Sigmoid colon (tissue), 7 donors: Measurements from ENCODE around the gene ENTR1. TPM values are rescaled to one million over a fixed set of nuclear protein-coding genes. Genes with fewer than 3 reads are reported as not detected.
"Not testable (repeated sequence)": the region's sequence is repeated elsewhere in the genome, so short reads cannot be mapped to it uniquely, and the experiment has no call there.

Experiments
- DNase-seq: peaks from one replicate; pipeline ENCODE4 v3.0.0-alpha.2; 2019
- H3K27ac ChIP-seq, 4 donors: fragments of 200-600 bp; sonication (generic); one replicate each; pipeline ENCODE4 v1.5.1; 2016 to 2019; ENCODE audit warnings: mild to moderate bottlenecking in 1 of 4
- H3K27me3 ChIP-seq, 3 donors: fragments of 200-600 bp; sonication (generic); one replicate each; pipeline ENCODE4 v1.5.1; 2019; ENCODE audit warnings: mild to moderate bottlenecking in 1 of 3
- H3K36me3 ChIP-seq, 4 donors: fragments of 200-600 bp; sonication (generic); one replicate each; pipeline ENCODE4 v1.5.1; 2016 to 2019
- H3K4me1 ChIP-seq, 4 donors: fragments of 200-600 bp; sonication (generic); one replicate each; pipeline ENCODE4 v1.5.1; 2017 to 2019
- H3K4me3 ChIP-seq, 4 donors: fragments of 200-600 bp; sonication (generic); one replicate each; pipeline ENCODE4 v1.5.1; 2017 to 2019; ENCODE audit warnings: mild to moderate bottlenecking in 2 of 4, moderate library complexity in 1 of 4
- H3K9me3 ChIP-seq, 4 donors: fragments of 200-600 bp in 3 of 4; sonication (generic) in 3 of 4; one replicate each; pipeline versions ENCODE4 v1.5.1 to v1.6.1; 2013 to 2019
- EP300 ChIP-seq, 4 donors: sonication (generic); formaldehyde crosslinking; IDR thresholded peaks; one replicate each; pipeline ENCODE4 v1.6.1; 2017; ENCODE audit warnings: antibody characterized with exemption in 4 of 4
- POLR2A ChIP-seq, 2 donors: fragments of 450-650 bp; IDR thresholded peaks; one replicate each; pipeline ENCODE4 v1.6.1; 2016; ENCODE audit warnings: antibody characterized with exemption in 2 of 2, mild to moderate bottlenecking in 2 of 2, moderate library complexity in 2 of 2
- POLR2AphosphoS5 ChIP-seq, 4 donors: sonication (generic); formaldehyde crosslinking; IDR thresholded peaks; one replicate each; pipeline ENCODE4 v1.6.1; 2017; ENCODE audit warnings: antibody characterized with exemption in 4 of 4
- WGBS, 2 donors: extraction: QIAGEN DNeasy Blood & Tissue Kit; methylation state at CpG; one replicate each; pipeline ENCODE4 v1.1.7; 2013; 5-methylcytosine and 5-hydroxymethylcytosine counted together
- intact Hi-C: fragments of 100-400 bp; cut with DNase I; formaldehyde crosslinking; loops from one replicate; pipeline ENCODE4 v1.15.1; 2023
- polyA plus RNA-seq, 3 donors: library from polyadenylated mRNA; stranded (reverse); fragments of 200-250 nt; gene quantifications; one replicate each; pipeline ENCODE4 v1.2.3, GENCODE V29; 2013
- total RNA-seq, 4 donors: library from RNA; depleted of rRNA; stranded (reverse); fragments of >200 nt; gene quantifications; one replicate each; pipeline ENCODE4 v1.1.0, GENCODE V29; 2016
- TF ChIP-seq, protein P1 (sequence below), 4 experiments: fragments of 450-650 bp in 3 of 4; fragments of 200-600 bp in 1 of 4; IDR thresholded peaks; one replicate each; pipeline ENCODE4 v1.5.1; 2016 to 2019; ENCODE audit warnings: antibody characterized with exemption in 4 of 4, mild to moderate bottlenecking in 3 of 4, moderate library complexity in 2 of 4
- donor health status: healthy with polysubstance abuse.
- donor health status: Bipolar disorder and iron deficiency.
- donor health status: healthy.

Gene ENTR1
- total and polyA plus RNA-seq, 7 donors: 16.2 to 47.2 (median 30.6) TPM

DNA sequence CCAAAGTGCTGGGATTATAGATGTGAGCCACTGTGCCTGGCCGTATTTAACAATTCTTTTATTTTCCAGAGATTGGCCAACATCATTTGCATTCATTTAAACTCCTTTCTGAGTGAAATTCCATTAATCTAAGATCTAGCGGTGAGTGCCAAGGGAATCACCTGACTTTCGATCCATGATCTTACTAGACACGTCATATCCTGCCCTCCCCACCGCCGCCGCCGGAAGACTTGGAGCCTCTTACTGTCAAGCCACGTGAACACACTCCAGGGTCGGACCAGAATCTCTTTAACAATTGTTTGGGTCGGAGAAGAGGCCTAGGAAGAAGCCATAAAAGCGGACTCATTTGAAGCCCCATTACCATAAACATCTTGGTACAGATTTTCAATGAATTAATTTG is 16.4 kb upstream of the ENTR1 start:
- Histone ChIP-seq H3K27ac (no peak overlapping the region), H3K36me3 (peaks cover 20 to 64% (median 40%) of the 10 kb centered on the region in 4 donors), H3K27me3 (no peaks in the 10 kb centered on the region), H3K4me3 (no peak overlapping the region), H3K4me1 (no peaks in the 10 kb centered on the region), H3K9me3 (no peaks in the 10 kb centered on the region)
- intact Hi-C loops: no loop called here
- WGBS, 2 donors: 92% methylated on average over 12 of the region's 12 CpGs
- TF ChIP-seq POLR2A (IDR thresholded peaks at IDR 0.05) (no peak), EP300 (IDR thresholded peaks at IDR 0.05) (no peak), POLR2AphosphoS5 (IDR thresholded peaks at IDR 0.05) (no peak)
- TF ChIP-seq, protein P1, sequence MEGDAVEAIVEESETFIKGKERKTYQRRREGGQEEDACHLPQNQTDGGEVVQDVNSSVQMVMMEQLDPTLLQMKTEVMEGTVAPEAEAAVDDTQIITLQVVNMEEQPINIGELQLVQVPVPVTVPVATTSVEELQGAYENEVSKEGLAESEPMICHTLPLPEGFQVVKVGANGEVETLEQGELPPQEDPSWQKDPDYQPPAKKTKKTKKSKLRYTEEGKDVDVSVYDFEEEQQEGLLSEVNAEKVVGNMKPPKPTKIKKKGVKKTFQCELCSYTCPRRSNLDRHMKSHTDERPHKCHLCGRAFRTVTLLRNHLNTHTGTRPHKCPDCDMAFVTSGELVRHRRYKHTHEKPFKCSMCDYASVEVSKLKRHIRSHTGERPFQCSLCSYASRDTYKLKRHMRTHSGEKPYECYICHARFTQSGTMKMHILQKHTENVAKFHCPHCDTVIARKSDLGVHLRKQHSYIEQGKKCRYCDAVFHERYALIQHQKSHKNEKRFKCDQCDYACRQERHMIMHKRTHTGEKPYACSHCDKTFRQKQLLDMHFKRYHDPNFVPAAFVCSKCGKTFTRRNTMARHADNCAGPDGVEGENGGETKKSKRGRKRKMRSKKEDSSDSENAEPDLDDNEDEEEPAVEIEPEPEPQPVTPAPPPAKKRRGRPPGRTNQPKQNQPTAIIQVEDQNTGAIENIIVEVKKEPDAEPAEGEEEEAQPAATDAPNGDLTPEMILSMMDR (IDR thresholded peaks at IDR 0.05): no peak
- no peak for DNase-seq

DNA sequence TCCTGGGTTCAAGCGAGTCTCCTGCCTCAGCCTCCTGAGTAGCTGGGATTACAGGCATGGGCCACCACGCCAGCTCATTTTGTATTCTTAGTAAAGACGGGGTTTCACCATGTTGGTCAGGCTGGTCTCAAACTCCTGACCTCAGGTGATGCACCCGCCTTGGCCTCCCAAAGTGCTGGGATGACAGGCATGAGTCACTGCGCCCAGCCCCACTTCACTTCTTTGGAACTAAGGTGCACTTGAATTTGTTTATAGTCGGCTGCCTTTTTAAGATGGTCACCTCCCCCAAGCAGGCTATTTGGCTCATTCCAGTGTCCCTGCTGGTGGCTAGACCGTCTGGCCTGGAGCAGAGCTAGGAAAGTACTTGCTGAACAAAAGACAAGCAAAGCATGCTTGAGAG is 15.0 kb upstream of the ENTR1 start:
- H3K4me3 ChIP-seq, H3K27ac ChIP-seq, H3K4me1 ChIP-seq, DNase-seq, intact Hi-C loops, H3K9me3 ChIP-seq, H3K27me3 ChIP-seq: not testable (repeated sequence)
- WGBS, 2 donors: 84 to 88% methylated on average over 7 of the region's 7 CpGs
- H3K36me3 ChIP-seq: peaks cover 19 to 71% (median 47%) of the 10 kb centered on the region in 4 donors

DNA sequence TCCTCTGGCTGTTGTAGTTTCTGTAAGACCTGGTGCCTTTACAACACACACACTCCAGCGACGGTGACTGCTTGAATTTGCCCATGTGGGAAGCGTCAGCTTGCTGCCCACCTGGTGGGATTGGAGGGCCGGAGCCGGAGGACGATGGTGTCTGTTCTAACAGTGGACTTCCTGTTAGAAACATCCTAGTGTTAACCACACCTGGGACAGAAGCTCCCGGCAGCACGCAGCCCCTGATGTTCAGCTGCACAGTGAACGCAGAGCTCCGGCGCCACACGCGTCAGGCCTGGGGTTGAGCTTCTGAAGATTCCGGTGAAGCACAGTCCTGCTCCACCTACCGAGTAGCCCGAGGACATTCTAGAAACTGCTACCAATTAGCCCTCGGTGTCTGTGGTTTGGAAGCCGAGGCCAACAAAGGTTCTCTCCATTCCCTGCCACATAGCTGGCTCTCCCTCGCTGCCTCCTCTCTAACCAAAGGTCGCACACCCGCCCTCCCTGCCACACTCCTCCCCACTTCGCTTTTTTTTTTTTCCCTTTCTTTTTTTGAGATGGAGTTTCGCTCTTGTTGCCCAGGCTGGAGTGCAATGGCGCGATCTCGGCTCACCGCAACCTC is 14.4 kb upstream of the ENTR1 start:
- Histone ChIP-seq H3K27me3 (no peaks in the 10 kb centered on the region), H3K4me1 (no peaks in the 10 kb centered on the region), H3K36me3 (peaks cover 15 to 71% (median 48%) of the 10 kb centered on the region in 4 donors), H3K9me3 (no peaks in the 10 kb centered on the region), H3K4me3 (no peak overlapping the region), H3K27ac (no peak overlapping the region)
- TF ChIP-seq POLR2AphosphoS5 (IDR thresholded peaks at IDR 0.05): no peak
- TF ChIP-seq POLR2A (IDR thresholded peaks at IDR 0.05): no peak
- TF ChIP-seq, protein P1 (IDR thresholded peaks at IDR 0.05): no peak
- no peak for TF ChIP-seq EP300 (IDR thresholded peaks at IDR 0.05)
- intact Hi-C loops: no loop called here
- 88 to 91% methylated on average over 27 of the region's 27 CpGs for WGBS, 2 donors
- DNase-seq: no peak

DNA sequence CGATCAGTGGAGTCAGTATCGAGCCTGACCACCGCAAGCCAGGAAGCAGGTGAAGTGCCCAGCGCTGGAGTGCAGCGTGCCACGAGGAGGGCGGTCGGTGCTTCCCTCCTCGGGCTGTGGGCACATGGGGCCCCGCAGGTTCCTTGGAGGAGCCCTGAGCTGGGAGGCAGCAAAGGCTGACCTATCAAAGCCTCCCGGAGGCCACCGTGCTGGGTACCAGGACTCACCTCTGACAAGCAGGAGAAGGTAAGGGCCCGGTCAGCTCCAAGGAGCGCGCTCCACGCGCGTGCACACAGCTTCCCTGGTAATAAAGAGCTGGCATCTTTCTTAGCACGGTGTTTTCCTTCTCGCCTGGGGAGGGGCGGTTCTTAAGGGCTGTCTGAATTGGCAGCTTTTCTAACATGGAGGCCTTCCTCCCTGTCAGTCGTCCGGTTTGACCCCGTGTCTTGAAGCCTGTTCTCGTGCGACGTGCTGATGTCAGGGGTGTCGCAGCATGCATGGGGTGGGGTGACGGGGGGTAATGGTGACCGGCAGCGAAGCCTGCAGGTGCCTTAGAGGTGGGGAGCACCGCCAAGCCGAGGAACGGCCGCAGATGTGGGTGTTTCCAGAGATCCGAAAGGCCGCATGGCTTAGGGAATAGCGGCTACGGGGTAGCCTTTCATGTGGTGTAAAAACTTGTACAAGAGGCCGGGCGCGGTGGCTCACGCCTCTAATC is 13.2 kb upstream of the ENTR1 start:
- Histone ChIP-seq H3K27ac (no peak overlapping the region), H3K27me3 (no peaks in the 10 kb centered on the region), H3K9me3 (no peaks in the 10 kb centered on the region), H3K4me3 (no peak overlapping the region), H3K36me3 (peaks cover 16 to 71% (median 52%) of the 10 kb centered on the region in 4 donors), H3K4me1 (no peaks in the 10 kb centered on the region)
- WGBS, 2 donors: 96 to 97% methylated on average over 43 of the region's 43 CpGs
- intact Hi-C loops: no loop called here
- TF ChIP-seq, protein P1 (IDR thresholded peaks at IDR 0.05): no peak
- TF ChIP-seq POLR2A (IDR thresholded peaks at IDR 0.05): no peak
- no peak for TF ChIP-seq POLR2AphosphoS5 (IDR thresholded peaks at IDR 0.05)
- TF ChIP-seq EP300 (IDR thresholded peaks at IDR 0.05): no peak
- no peak for DNase-seq

DNA sequence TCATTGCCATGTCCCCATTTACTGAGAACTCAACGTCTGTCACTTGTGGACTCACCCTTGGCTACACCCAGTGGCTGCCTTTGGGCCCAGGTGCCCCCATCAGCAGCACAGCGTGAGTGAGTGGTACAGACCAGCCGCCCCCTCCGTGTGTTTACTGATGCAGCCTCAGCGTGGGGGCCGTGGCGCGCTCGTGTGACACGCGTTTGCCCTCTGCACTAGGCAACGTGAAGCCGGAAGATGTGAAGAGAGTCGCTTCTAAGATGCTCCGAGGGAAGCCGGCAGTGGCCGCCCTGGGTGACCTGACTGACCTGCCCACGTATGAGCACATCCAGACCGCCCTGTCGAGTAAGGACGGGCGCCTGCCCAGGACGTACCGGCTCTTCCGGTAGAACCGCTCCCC is 12.5 kb upstream of the ENTR1 start:
- Histone ChIP-seq H3K4me3 (no peak overlapping the region), H3K27ac (no peak overlapping the region), H3K36me3 (peaks cover 23 to 74% (median 59%) of the 10 kb centered on the region in 4 donors), H3K9me3 (no peaks in the 10 kb centered on the region), H3K27me3 (no peaks in the 10 kb centered on the region), H3K4me1 (no peaks in the 10 kb centered on the region)
- DNase-seq: no peak
- WGBS, 2 donors: 95 to 97% methylated on average over 26 of the region's 26 CpGs
- no peak for TF ChIP-seq POLR2A (IDR thresholded peaks at IDR 0.05)
- no peak for TF ChIP-seq POLR2AphosphoS5 (IDR thresholded peaks at IDR 0.05)
- TF ChIP-seq EP300 (IDR thresholded peaks at IDR 0.05): no peak
- TF ChIP-seq, protein P1 (IDR thresholded peaks at IDR 0.05): no peak
- intact Hi-C loops: no loop called here
